Activated T-helper 1 cell treated with Interleukin-2 at 50 U/mL for 16 hours (primary cell): Measurements from ENCODE around the gene WDR46.
"Not testable (repeated sequence)": the region's sequence is repeated elsewhere in the genome, so short reads cannot be mapped to it uniquely, and the experiment has no call there.

Experiments used
- DNase-seq: peaks from one replicate; pipeline ENCODE4 v3.0.0-alpha.2; 2020; ENCODE audit warnings: low read depth

The WDR46 gene

GRCh38 chr6:33288141-33288920 lies 708 bp downstream of the WDR46 start:
- no peak for DNase-seq

GRCh38 chr6:33286946-33287914 lies 1.8 kb downstream of the WDR46 start:
- DNase-seq: no peak

DNA sequence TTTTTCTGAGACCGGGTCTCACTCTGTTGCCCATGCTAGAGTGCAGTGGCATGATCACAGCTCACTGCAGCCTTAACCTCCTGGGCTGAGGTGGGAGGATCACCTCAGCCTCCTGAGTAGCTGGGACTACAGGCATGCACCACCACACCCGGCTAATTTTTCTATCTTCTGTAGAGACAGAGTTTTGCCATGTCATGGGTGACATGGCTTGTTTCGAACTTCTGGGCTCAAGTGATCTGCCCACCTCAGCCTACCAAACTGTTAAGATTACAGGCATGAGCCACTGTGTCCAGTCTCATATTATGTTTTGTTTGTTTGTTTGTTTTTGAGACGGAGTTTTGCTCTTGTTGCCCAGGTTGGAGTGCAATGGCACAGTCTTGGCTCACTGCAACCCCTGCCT lies 3.8 kb downstream of the WDR46 start:
- DNase-seq: not testable (repeated sequence)

- no peak for DNase-seq
Measured at GRCh38 chr6:33280539-33280938, 8.5 kb downstream of the WDR46 start.

DNA sequence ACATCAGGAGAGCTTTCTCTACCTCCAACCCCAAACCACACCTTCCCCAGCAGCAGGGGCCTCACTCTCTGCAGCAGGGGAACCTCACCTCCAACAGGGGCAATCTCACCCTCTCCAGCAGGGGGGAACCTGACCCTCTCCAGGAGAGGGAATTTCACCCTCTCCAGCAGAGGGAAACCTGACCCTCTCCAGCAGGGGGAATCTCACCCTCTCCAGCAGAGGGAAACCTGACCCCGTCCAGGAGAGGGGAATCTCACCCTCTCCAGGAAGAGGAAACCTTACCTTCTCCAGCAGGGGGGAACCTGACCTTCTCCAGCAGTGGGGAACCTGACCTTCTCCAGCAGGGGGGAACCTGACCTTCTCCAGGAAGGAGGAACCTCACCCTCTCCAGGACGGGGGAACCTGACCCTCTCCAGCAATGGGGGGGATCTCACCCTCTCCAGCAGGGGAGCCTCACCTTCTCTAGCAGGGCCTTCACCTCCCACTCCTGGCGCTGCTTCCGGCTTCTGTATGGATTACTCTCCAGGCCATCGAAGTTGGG lies 9.0 kb downstream of the WDR46 start:
- no peak for DNase-seq

DNA sequence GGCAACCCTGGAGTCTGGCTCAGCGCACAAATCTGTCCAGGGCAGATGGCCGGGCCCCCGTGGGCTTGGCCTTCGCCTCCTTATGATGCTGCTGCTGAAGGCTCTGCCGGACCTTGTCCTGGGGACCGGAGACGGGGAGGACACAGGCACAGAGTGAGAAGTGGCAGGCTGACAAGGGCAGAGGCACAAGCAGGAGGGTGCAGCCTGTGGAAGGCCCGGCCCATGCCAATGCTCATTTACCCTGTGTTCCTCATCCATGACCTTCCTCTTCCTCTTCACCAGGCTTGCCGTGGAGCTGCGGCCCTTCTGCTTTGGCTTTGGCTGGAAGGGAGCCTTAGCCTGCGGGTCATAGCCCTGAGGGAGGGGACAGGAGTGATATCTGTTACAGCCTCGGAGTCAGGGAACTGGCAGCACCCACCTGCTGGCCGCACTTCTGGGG lies 9.8 kb downstream of the WDR46 start:
- DNase-seq: no peak

- DNase-seq: no peak
Measured at GRCh38 chr6:33278810-33279209, 10.2 kb downstream of the WDR46 start.

DNA sequence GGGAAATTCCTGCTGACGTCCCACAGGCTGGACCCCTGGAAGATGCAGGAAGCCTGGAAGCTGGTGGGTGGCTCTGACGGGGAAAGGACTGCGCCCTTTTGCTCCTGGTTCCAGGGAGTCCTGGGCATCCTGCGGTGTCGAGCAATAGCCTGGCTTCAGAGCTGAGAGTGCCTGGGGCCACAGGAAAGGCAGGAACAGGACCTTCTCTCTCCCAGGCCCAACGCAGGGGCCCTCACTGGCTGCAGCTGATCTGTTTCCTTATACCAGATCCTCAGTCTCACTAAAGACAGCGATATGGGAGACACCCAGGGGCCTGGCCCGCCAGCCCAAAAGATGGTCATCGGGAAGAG lies 10.7 kb downstream of the WDR46 start:
- no peak for DNase-seq

GRCh38 chr6:33277663-33278391 lies 11.2 kb downstream of the WDR46 start:
- no peak for DNase-seq

GRCh38 chr6:33276864-33277662 lies 12.0 kb downstream of the WDR46 start, which contains the start of gene B3GALT4:
TSS of gene B3GALT4 (plus strand) at chr6:33277123. CDS start at chr6:33277420, 297 bp downstream.
- DNase-seq: peak; percentile 62

DNA sequence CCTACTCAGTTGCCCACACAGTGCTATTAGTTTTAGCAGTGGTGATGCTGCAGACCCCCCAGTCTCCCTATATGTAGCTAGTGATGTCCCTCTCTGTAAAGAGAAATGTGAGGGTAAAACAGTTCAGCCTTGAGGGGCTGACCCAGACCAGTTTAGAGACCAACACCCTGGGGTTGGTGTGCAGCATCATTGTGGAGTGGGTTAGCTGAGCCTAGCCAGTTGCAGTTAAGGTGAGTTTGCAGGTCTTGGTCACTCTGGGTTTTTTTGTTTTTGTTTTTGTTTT lies 12.5 kb downstream of the WDR46 start:
- DNase-seq: no peak

- DNase-seq: not testable (repeated sequence)
Measured at GRCh38 chr6:33275795-33276580, 13.1 kb downstream of the WDR46 start.

DNA sequence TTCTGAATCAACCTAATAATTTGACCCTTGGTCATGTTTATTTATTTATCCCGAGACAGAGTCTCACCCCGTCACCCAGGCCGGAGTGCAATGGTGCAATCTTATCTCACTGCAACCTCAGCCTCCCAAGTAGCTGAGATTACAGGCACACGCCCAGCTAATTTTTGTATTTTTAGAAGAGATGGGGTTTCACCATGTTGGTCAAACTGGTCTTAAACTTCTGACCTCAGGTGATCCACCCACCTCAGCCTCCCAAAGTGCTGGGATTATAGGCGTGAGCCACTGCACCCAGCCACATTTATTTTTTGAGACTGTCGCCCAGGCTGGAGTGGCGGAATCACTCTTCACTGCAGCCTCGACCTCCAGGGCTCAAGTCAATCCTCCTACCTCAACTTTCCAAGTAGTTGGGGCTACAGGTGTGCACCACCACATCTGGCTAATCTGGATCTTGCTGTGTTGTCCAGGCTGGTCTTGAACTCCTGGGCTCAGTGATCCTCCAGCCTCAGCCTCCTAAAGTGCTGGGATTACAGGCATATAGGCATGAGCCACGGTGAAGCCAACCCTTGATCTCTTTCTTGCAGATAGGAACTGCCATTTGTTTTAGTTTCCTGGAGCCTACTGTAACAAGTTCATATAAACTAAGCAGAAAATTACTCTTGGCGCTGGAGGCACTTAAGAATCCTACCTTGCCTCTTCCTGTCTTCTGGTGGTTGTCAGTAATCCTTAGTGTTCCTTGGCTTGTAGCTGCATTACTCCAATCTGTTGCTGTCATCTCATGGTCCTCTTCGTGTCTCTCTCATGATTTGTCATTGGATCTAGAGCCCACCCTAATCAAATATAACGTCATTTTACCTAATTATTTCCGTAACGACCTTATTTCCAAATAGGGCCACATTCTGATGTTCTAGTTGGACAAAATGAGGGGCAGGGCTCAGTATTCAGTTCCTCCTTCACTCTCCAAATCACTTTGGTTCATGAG lies 14.8 kb downstream of the WDR46 start:
- DNase-seq: no peak

DNA sequence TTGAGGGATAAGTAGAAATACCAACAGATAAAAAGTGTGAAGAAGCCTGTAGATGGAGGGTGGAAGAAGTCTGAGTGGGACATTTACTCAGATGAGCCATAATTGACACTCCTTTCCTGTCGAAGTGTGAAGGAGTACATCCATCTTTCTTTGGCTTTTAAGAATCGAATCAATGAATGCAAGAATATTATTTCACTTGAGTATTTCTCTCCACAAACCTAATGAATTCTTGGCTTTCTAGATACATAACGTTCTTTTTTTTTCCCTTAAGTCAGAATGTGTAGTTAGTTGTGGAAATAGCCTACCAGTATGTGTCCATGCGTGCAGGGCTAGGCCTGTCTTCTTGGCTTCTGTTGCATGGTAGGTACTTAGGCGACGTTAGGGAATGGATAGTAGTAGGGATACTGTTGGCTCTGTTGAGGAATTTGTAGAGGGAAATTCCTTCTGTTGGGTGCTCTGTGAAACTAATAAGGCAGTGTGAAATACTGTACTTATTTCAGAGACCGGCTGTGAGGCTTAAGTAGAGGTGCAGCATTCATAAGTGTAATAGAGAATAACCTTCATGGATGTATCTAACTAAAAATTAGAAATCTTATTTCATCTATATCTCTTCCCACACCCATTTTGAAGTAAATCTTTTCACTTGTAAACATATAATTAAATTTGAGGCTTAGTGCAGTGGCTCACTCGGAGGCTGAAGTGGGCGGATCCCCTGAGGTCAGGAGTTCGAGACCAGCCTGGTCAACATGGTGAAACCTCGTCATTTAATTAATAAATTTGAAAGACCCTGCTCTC lies 15.7 kb downstream of the WDR46 start:
- DNase-seq: no peak

DNA sequence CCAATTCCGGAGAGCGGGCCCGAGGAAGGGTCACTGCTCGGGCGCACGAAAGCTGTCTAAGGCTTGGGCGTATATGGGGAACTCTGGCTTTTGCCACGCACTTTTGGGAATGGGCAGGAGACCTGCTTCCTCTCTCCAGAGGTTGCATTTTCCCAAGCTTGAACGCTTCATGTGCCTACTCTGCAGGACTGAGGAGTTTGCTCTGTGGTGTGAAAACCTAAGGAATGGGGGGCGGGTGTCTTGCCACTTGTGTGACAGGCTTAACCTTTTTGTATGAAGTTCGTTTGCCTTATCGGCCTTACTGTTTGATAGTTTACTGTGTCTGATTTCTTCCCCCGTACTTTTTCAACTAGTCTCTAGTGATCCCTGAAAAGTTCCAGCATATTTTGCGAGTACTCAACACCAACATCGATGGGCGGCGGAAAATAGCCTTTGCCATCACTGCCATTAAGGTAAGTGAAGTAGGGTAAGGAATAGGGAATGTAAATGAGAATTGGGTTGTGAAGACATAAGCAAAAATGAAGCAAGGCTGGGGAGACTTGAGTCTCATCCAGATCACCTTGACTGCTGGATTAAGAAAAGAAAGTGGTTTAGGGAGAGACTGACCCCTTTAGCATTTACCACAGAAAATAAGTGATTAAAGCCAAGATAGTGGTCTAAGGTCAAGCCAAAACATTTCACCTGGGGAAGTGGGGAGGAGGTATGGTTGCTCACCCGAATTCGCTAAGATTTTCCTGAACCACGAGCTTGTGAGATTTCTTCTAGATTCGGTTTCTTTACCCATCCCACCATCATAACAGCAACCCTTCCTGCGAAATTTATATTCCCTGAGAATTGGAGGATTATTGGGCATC lies 16.5 kb downstream of the WDR46 start:
- DNase-seq: no peak

DNA sequence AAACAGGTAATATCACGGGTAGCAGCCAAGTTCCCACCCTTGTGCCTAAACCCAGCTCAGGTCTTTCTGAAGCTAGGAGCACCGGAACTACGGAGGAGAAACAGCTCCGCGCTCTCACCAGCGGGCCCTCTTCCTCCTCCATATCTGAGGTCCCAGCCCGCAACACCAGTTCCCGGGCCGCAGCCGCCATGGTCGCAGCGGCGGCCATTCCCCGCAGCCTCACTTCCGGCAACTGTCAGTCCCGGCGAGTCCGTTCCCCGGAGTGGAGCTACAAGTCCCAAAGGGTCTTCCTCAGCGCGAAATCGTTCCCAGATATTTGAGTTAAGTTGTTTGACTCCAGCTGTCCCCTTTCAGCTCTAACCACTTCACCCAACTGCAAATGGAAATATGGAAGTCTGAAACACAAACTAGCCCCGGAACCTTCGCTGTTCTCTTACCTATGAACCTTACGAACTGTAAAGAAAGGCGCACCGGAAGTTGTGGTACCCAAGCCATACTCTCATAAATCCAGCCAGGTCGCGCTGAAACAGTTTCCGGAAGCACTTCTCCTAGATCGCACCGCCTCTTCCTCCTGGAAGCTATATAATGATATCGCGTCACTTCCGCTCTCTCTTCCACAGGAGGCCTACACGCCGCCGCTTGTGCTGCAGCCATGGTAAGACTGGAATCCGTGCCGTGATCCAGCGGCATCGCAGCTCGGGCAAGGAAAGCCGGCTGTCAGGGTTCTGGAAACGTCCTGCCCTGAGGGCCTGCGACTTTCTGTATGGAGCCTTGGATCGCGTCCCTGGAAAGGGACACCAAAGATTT lies 17.4 kb downstream of the WDR46 start, which contains the start of the genes RPS18 and VPS52:
Gene RPS18, plus strand, starts transcription at position 608 of the 807 bp plus-strand sequence. Its CDS starts 45 bp downstream, at position 653.
Gene VPS52, minus strand, starts transcription at position 409 of the 807 bp plus-strand sequence. Its CDS starts 201 bp downstream, at position 208.
- peak; percentile 81 for DNase-seq
